GM12874 (cell line): Measurements from ENCODE around the gene SLC26A6.

Source experiments
- CTCF ChIP-seq: IDR thresholded peaks from 2 replicates; pipeline ENCODE4 v1.5.1; 2011; ENCODE audit warnings: low read depth, mild to moderate bottlenecking, control low read depth, low read length, moderate library complexity; ENCODE audit not compliant: insufficient read depth

The SLC26A6 gene

GRCh38 chr3:48634661-48635221 is 520 bp downstream of the SLC26A6 start:
- TF ChIP-seq CTCF, result no peak

GRCh38 chr3:48633743-48634142 is 1.5 kb downstream of the SLC26A6 start:
- no peak for TF ChIP-seq CTCF

- no peak for TF ChIP-seq CTCF
Observed at GRCh38 chr3:48633256-48633655, 2.0 kb downstream of the SLC26A6 start.

GRCh38 chr3:48631516-48632448 is 3.5 kb downstream of the SLC26A6 start:
- no peak for TF ChIP-seq CTCF

- TF ChIP-seq CTCF, result no peak
Observed at GRCh38 chr3:48630833-48631232, 4.4 kb downstream of the SLC26A6 start.

GRCh38 chr3:48630407-48630806 is 4.9 kb downstream of the SLC26A6 start:
- no peak for TF ChIP-seq CTCF

- TF ChIP-seq CTCF, result no peak
Observed at GRCh38 chr3:48629894-48630293, 5.4 kb downstream of the SLC26A6 start.
